GM20431 (cell line): ENCODE data around the gene CAD.
"Not testable (repeated sequence)": the region's sequence is repeated elsewhere in the genome, so short reads cannot be mapped to it uniquely, and the experiment has no call there.

Experiments
- in situ Hi-C: fragments of 300-500 bp; cut with MseI, MboI; formaldehyde crosslinking; loops from one replicate; pipeline ENCODE4 v1.15.0; 2020; ENCODE audit warnings: low sequenced_read_pairs; ENCODE audit not compliant: unreplicated experiment

The CAD gene

DNA sequence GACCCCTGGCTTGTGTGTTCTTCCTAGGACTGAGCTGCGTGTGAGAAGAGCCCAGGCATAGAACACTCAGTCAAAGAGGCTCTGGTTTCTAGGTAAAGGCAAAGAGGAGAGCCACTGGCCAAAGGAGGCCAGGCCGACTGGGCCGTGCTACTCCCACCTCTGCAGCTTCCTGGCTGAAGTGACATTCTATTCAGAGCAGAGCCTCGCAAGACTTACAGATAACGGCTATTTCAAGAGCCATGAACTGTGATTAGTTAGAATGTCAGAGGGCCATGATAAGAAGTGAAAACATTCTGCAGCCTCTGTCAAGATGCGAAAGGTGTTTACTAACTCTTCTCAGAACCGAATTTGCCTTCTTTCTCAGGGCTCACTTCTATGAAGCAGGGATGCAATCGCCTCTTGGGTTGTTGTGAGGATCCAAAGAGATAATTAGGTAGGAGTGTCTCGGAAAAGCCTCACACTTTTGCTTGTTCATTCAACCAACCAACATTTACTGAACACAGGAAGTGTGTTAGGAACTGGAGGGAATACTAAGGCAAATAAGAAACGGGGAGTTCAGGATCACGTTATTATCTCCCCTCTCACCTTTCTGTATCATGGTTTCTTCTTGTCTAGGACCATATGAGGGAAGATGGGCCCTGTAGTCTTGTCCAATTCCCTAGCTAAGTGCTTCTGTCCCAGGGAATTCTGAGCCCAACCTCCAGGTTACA lies 54.6 kb downstream of the CAD start:
- in situ Hi-C loops = no loop called here

DNA sequence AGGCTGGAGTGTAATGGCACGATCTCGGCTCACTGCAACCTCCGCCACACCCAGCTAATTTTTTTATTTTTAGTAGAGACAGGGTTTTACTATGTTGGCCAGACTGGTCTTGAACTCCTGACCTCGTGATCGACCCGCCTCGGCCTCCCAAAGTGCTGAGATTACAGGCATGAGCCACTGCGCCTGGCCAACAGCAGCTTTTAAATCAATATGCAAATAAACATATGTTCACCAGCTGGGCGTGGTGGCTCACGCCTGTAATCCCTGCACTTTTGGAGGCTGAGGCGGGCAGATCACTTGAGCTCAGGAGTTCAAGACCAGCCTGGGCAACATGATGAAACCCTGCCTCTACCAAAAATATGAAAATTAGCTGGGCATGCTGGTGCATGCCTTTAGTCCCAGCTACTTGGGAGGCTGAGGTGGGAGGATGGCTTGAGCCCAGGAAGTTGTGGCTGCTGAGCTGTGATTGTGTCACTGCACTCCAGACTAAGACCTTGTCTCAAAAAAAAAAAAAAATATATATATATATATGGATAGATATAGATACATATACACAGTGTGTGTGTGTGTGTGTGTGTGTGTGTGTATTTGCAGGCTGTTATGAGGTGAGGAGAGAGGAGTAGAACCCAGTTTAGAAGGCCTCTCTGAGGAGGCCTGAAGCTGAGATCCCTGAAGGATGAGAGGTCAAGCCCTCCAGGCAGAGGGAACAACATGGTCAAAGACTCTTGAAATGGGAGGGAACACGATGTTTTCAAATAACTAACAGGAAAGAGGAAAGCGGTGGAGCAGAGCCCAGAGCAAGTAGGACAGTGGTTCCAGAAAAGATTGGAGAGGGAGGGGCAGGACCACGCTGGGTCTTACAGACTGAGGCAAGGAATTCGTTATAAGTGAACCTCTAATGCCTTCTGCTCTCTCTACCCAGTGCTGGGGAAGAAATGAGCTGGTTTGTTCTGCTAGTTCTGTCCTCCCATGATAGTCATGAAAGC lies 55.7 kb downstream of the CAD start:
- in situ Hi-C loops = not testable (repeated sequence)

DNA sequence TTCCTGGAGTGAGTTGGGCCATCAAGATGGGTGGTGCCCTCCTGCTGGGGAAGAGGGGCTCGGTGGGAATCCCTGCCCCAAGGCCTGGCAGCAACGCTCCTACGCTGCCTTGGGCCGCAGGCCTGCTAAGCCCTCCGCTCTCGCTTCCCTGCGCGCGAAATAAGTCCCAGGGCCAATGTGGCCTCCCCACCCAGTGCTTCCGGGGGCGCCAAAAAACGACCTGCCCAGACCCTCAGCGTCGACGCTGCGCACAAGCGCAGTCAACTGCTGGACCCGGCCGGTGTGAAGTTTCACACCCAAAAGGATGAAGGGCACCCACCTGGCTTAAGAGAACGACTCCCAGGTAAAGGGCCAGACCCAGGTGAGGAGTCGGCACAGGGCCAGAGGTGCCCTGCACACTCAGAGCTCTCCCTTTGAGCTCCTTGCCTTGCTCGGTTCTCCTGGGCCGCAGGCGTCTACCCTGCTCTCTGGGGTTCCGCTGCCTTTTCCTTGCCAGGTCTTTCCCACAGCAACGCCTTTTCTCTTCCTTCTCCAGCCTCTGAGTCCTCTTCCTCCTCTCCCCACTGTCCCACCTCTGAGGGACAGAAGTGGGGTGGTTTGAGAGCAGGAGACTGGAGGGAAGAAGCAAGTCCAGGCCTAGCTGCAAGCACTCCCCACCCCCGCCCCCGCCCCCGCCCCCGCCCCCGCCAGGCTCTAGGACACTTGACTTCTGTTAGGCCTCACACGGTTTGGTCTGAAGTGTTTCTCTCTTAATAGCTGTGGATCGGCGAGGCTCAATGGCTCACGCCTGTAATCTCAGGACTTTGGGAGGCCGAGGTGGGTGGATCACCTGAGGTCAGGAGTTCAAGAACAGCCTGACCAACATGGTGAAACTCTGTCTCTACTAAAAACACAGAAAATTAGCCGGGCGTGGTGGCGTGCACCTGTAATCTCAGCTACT lies 58.3 kb downstream of the CAD start, which contains the start of gene DNAJC5G:
TSS of gene DNAJC5G (plus strand) at position 223 of the 940 bp plus-strand sequence. CDS start 1,296 bp downstream, outside the sequence.
- in situ Hi-C loops = loop anchor here (25.0 kb wide), 2 partner anchors 313 to 438 kb away; partner anchors contain the start of genes DPYSL5 and MAPRE3

DNA sequence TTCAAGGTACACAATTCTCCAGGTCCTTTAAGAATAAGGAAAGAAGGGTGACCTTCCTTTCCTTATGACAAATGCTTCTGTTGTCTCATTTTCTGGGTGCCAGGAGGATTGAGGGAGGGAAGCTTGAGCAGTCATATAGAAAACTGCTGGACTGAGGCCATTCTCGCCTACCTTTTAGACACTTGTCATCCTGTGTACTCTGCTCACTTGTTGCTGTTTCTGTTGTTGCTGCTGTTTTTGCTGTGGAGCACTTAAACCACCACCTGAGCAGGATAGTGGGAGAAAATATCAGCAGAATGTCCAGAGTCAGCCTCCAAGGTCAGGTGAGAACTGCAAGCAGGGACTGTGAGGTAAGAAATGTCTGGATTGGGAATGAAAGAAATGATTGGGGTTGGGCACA lies 60.8 kb downstream of the CAD start:
- in situ Hi-C loops = loop anchor here (25.0 kb wide), 2 partner anchors 316 to 441 kb away; partner anchors contain the start of genes DPYSL5 and MAPRE3

DNA sequence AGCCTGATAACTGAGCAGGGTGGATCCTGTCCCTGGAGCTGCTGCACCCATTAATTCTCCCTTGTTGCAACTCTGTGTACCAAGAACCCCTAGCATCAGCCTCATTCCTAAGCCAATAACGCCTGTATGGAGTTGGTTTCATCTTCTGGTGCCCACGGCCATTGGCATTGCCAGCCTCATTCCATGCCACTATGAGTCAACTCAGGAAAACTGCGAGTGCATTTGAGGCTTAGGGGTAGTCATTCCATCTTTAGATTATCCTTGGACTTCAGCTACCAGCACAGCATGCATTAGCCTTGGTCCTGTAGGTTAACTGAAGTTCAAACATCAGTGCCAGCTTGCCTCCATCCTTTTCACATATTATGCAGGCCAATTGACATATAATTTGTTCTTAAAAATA lies 63.7 kb downstream of the CAD start:
- in situ Hi-C loops = loop anchor here (10.0 to 25.0 kb wide), 3 partner anchors 186 to 444 kb away; partner anchors contain the start of genes DPYSL5 and MAPRE3

DNA sequence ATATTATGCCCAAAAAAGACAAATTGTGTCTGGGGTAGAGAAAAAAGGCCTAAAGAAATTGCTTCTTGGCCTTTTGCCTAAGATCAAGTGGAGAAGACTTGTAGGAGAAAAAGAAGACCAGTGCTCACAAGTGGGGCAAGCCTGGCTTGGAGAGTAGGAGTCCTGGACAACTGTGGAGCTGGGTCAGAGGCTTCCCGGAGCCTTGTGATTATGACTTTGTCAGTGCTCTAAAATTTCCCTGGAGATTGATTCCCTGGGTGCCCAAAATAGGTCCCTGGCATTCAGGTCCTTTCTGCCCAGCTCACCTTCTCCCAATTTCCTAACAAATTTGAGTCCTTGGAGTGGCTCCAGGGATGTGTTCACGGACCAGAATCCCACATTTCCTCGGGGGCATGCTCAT lies 64.3 kb downstream of the CAD start:
- in situ Hi-C loops = loop anchor here (10.0 to 25.0 kb wide), 3 partner anchors 187 to 444 kb away; partner anchors contain the start of genes DPYSL5 and MAPRE3

DNA sequence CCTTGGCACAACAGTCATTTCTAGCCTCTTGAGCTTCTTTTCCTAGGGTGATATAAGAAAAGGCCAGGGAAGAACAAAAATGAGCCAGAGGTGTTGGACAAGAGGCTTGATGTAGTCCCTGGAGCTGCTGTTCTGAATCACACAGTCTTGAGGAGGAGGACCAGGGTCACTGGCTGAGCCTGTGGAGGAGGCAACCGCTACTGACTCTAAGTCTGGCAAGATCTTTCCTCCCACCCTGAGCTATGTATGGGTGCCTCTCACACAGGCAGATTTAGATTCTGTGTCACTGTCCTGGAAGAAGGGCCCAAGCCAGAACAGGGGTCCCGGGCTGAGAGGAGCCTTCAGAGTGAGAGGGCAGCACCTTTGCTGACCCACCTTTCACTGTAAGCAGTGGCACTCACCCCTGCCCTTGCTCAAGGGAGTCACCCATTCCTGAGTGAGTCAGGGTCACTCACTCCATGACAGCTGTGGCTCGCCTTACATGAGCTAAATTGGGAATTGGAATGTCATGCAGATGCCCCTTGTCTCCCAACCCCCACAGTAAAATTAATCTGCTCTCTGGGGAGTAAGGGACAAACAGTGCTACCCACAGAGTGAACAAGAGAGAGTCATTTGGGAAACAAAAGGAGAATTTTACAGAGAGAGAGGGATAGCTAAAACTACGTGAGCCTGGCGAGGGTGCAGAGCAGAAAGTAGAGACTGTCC lies 64.8 kb downstream of the CAD start, which contains the start of gene TRIM54:
TSS of gene TRIM54 (plus strand) at position 575 of the 705 bp plus-strand sequence. CDS start 303 bp downstream, outside the sequence.
- in situ Hi-C loops = loop anchor here (10.0 to 25.0 kb wide), 3 partner anchors 187 to 445 kb away; partner anchors contain the start of genes DPYSL5 and MAPRE3

DNA sequence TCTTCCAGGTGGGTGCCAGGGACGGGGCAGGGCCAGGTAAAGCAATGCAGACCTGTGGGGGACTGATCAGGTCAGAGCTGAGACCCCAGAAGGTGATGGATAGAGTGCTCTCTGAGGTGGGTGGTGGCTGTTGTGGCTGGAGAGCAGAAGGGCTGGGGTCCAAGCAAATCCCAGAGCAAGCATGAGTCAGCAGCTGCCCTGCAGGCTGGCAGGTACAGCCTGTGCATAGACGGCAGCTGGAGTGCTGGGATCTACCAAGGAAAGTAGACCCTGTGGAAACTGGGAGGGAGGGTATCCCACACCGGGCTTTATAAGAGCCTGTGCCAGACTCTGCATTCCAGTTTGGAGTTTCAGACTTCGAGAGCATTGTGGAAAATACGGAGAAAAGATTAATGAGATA lies 65.7 kb downstream of the CAD start:
- in situ Hi-C loops = loop anchor here (10.0 to 25.0 kb wide), 3 partner anchors 188 to 446 kb away; partner anchors contain the start of genes DPYSL5 and MAPRE3

DNA sequence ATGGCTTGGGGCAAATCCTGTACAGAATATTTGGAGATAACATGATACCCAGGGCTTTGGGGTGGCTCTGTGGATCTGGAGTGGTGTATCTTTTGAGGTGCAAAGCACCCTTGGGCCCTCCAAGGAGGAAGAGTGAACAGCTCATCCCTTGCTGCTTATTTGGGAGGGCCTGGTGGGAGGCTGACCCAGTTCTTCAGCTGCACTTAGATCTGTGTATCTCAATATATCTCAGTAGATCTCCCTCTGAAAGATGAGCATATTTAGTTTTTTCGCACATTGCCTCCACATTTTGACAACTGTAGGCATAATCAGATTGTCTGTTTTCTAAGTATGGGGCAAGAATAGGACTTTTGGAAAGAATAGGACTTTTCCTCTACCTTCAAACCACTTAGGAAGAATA lies 67.8 kb downstream of the CAD start:
- in situ Hi-C loops = loop anchor here (10.0 to 25.0 kb wide), 3 partner anchors 190 to 448 kb away; partner anchors contain the start of genes DPYSL5 and MAPRE3

DNA sequence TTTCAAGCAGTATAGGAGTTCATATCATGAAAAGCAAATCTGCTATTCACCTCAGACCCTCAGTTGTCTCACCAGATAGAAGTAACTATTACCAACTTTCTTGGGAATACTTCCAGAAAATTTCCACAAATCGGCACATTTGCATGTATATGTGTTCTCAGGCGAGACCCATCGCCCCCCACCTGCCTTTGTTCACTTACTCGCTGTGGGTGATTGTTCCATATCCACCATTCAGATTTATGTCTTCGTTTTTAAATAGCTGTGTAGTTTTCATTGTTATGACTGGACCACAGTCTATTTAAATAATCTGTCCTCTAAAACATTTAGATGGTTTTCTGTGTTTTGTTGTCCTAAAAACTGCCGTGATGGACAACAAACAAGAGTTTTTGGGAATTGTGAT lies 68.3 kb downstream of the CAD start:
- in situ Hi-C loops = loop anchor here (10.0 to 25.0 kb wide), 3 partner anchors 191 to 448 kb away; partner anchors contain the start of genes DPYSL5 and MAPRE3

DNA sequence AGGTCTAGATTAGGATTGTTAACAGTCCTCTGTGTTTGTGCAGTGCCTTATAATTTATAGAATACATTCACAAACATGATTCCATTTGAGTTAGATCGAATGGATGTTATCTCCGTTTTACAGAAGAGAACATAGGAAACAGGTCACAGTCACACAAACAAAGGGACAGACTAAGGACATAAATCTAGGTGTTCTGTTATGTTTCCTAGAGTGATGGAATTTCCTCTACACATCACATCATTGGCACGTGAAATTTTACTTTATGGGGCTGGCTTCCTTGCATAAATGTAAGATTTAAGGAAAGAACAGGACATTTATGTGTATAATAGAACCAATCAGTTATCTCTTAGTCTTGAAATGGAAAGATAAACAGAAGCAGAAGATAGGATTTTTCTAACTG lies 71.4 kb downstream of the CAD start:
- in situ Hi-C loops = loop anchor here (10.0 to 25.0 kb wide), 3 partner anchors 194 to 451 kb away; partner anchors contain the start of genes DPYSL5 and MAPRE3

DNA sequence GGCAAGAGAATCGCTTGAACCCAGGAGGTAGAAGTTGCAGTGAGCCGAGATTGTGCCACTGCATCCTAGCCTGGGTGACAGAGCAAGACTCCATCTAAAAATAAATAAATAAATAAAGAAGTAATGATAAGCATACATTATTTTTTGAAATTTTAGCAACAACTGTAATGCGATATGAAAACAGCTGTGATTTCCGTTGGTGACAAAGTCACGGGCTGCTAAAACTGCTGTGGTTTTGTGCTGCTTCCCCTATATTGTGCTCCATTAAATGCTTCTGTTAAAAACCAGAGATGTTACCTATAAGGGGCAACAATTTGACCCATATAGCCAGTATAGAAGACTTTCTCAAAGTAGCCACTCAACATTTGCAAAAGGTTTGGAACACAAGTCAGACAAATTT lies 73.4 kb downstream of the CAD start:
- in situ Hi-C loops = loop anchor here (25.0 kb wide), 2 partner anchors 328 to 453 kb away; partner anchors contain the start of genes DPYSL5 and MAPRE3

DNA sequence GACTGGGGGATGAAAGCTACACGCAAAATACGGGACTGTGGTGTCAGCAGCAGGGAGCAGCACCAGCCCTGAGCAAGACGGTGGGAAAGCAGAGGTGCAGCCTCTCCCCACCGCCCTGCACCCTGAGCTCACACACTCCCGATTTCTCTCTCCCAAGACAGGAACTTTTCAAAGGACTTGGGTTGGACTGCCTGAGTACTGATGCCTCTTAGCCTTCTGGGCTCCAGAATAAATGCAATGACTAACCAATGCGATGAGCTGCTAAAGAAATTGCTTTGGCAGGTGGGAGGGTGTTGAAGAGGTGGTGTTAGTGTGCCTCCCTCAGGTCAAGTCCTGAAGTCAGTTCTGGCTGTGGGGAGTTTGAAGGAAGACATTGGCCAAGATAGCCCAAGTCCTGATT lies 74.7 kb downstream of the CAD start:
- in situ Hi-C loops = loop anchor here (25.0 kb wide), 2 partner anchors 330 to 455 kb away; partner anchors contain the start of genes DPYSL5 and MAPRE3
